ENCODE data around the gene HTR3D.

The HTR3D gene, protein sequence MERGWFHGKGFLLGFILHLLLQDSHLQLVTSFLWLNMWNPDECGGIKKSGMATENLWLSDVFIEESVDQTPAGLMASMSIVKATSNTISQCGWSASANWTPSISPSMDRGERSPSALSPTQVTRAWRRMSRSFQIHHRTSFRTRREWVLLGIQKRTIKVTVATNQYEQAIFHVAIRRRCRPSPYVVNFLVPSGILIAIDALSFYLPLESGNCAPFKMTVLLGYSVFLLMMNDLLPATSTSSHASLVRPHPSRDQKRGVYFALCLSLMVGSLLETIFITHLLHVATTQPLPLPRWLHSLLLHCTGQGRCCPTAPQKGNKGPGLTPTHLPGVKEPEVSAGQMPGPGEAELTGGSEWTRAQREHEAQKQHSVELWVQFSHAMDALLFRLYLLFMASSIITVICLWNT

DNA sequence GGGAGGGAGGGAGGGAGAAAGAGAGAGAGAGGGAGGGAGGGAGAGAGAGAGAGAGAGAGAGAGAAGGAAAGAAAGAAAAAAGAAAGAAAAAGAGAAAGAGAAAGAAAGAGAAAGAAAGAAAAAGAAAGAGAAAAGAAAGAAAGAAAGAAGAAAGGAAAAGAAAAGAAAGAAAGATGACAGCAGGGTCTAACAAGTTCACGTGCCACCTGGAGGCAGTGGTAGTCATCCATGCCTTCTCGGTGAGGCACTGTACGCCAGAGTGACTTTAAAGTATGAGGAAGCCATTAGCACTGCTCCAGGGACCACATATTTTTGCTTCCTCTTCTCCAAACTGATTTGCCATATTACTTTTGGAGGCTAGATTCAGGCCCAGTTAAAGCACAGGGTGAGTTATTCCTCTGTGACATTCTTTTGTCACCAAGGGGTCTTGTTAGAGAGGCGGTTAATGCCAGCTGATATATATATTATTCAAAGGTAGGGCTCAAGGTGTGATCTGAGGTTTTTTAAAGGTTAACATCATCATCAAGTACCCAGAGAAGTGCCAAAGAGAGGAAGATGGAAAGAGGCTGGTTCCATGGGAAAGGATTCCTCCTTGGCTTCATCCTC, at the start of gene HTR3D:
Gene HTR3D, plus strand, starts transcription at position 556 of the 606 bp plus-strand sequence. Its CDS starts 0 bp downstream, at position 556.
- Histone ChIP-seq H2AFZ (ENCODE audit: low read depth, low read length, severe bottlenecking) (no peak within 1 kb of the TSS), H3K79me2 (ENCODE audit: insufficient read depth, low read length) (no peaks in the 10 kb centered on the region), H3K27me3 (ENCODE audit: low read length) (no peaks in the 10 kb centered on the region), H3K9me2 (replicated peaks; ENCODE audit: insufficient read depth, low read length) (no peaks in the 10 kb centered on the region), H3K4me2 (ENCODE audit: low read depth, low read length, poor library complexity, severe bottlenecking) (no peak within 1 kb of the TSS), H3K9ac (ENCODE audit: low read length) (no peak within 1 kb of the TSS), H4K20me1 (ENCODE audit: low read depth, low read length) (no peaks in the 10 kb centered on the region), H3K36me3 (ENCODE audit: low read length) (no peaks in the 10 kb centered on the region), H3K4me3 (ENCODE audit: insufficient read depth, low read length, poor library complexity, severe bottlenecking) (no peak within 1 kb of the TSS), H3K27ac (ENCODE audit: low read depth, low read length) (no peak within 1 kb of the TSS), H3K9me3 (ENCODE audit: insufficient read depth, low read length) (no peaks in the 10 kb centered on the region), H3F3A (ENCODE audit: insufficient read depth) (no peaks in the 10 kb centered on the region)
- TF ChIP-seq EZH2phosphoT487 (conservative IDR thresholded peaks at IDR 0.05; ENCODE audit: low read length) = no peak
- TF ChIP-seq, protein P1, sequence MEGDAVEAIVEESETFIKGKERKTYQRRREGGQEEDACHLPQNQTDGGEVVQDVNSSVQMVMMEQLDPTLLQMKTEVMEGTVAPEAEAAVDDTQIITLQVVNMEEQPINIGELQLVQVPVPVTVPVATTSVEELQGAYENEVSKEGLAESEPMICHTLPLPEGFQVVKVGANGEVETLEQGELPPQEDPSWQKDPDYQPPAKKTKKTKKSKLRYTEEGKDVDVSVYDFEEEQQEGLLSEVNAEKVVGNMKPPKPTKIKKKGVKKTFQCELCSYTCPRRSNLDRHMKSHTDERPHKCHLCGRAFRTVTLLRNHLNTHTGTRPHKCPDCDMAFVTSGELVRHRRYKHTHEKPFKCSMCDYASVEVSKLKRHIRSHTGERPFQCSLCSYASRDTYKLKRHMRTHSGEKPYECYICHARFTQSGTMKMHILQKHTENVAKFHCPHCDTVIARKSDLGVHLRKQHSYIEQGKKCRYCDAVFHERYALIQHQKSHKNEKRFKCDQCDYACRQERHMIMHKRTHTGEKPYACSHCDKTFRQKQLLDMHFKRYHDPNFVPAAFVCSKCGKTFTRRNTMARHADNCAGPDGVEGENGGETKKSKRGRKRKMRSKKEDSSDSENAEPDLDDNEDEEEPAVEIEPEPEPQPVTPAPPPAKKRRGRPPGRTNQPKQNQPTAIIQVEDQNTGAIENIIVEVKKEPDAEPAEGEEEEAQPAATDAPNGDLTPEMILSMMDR (IDR thresholded peaks at IDR 0.05; ENCODE audit: insufficient read depth, low read length, poor library complexity, severe bottlenecking) = no peak

DNA sequence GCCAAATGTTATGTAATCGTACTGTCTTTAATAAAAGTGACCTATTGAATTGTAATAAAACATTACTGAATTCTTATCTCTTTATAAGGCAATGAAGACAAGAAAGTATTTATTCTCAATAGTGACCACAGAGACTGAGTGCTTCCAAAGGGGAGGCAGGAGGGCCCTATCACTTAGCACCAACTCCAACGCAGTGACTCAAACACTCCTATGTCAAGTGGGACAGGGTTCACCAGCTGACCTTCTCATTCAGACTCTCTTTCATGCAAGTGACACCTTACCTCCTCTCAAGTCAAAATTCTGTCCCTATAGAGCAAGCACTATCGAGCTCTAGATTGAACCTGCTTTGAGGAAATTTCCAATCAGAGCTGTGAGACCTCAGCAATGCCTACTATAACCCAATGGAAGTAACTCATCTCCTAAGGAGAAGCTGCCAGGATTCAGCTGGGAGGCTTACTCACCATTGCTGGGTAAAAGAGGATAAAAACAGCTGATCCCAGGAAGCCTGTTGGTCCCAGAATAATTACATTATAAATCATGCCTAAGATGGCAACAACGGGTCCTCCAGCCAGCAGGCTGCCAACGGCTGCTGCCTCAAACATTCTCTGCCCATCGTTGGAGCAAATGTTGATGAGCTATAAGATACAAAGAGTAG, 49.4 kb upstream of the HTR3D start:
- H3K27me3 ChIP-seq (ENCODE audit: low read length) = no peaks in the 10 kb centered on the region
- no peaks in the 10 kb centered on the region for H3F3A ChIP-seq (ENCODE audit: insufficient read depth)
- H3K4me2 ChIP-seq (ENCODE audit: low read depth, low read length, poor library complexity, severe bottlenecking) = no peak overlapping the region
- no peaks in the 10 kb centered on the region for H3K79me2 ChIP-seq (ENCODE audit: insufficient read depth, low read length)
- no peak overlapping the region for H3K27ac ChIP-seq (ENCODE audit: low read depth, low read length)
- no peak overlapping the region for H2AFZ ChIP-seq (ENCODE audit: low read depth, low read length, severe bottlenecking)
- TF ChIP-seq, protein P1 (IDR thresholded peaks at IDR 0.05; ENCODE audit: insufficient read depth, low read length, poor library complexity, severe bottlenecking) = no peak
- TF ChIP-seq EZH2phosphoT487 (conservative IDR thresholded peaks at IDR 0.05; ENCODE audit: low read length) = no peak
- no peak overlapping the region for H3K4me3 ChIP-seq (ENCODE audit: insufficient read depth, low read length, poor library complexity, severe bottlenecking)
- H3K36me3 ChIP-seq (ENCODE audit: low read length) = no peaks in the 10 kb centered on the region
- H3K9me2 ChIP-seq (replicated peaks; ENCODE audit: insufficient read depth, low read length) = no peaks in the 10 kb centered on the region
- H3K9ac ChIP-seq (ENCODE audit: low read length) = no peak overlapping the region
- no peaks in the 10 kb centered on the region for H4K20me1 ChIP-seq (ENCODE audit: low read depth, low read length)
- H3K9me3 ChIP-seq (ENCODE audit: insufficient read depth, low read length) = no peaks in the 10 kb centered on the region

DNA sequence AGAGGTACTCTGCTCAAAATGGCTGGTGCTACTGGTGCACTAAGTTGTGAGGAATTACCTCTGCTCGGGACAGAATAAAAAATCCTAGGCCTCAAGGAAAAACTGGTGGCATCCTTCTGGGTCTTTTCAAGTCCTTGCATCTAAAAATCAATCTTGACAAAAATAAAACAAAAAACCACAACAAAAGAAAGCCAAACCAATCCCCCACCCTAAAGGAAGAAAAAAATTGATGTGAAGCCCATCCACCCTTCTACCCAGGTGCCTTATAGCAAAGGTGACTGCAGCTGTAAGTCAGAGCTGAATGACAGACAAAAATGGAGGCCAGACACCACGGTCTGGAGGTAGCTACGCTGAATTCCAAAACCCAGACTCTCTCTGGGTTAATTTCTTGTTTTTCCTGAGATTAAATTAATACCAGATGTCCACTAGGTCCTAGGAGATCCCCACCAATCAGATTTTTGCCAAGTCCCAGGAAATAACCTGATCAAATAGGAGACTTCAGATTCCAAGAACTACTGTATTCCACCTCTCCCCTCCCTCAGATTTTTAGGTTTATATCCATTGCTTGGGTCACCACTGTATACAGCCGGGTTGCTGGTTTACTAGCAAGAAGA, 47.3 kb upstream of the HTR3D start:
- TF ChIP-seq EZH2phosphoT487 (conservative IDR thresholded peaks at IDR 0.05; ENCODE audit: low read length) = no peak
- TF ChIP-seq, protein P1 (IDR thresholded peaks at IDR 0.05; ENCODE audit: insufficient read depth, low read length, poor library complexity, severe bottlenecking) = no peak
- no peaks in the 10 kb centered on the region for H3K9me2 ChIP-seq (replicated peaks; ENCODE audit: insufficient read depth, low read length)
- H4K20me1 ChIP-seq (ENCODE audit: low read depth, low read length) = no peaks in the 10 kb centered on the region
- no peaks in the 10 kb centered on the region for H3K36me3 ChIP-seq (ENCODE audit: low read length)
- H3K27me3 ChIP-seq (ENCODE audit: low read length) = no peaks in the 10 kb centered on the region
- H3K4me2 ChIP-seq (ENCODE audit: low read depth, low read length, poor library complexity, severe bottlenecking) = no peak overlapping the region
- no peak overlapping the region for H3K4me3 ChIP-seq (ENCODE audit: insufficient read depth, low read length, poor library complexity, severe bottlenecking)
- H2AFZ ChIP-seq (ENCODE audit: low read depth, low read length, severe bottlenecking) = no peak overlapping the region
- no peaks in the 10 kb centered on the region for H3F3A ChIP-seq (ENCODE audit: insufficient read depth)
- no peak overlapping the region for H3K27ac ChIP-seq (ENCODE audit: low read depth, low read length)
- H3K9ac ChIP-seq (ENCODE audit: low read length) = no peak overlapping the region
- H3K79me2 ChIP-seq (ENCODE audit: insufficient read depth, low read length) = no peaks in the 10 kb centered on the region
- no peaks in the 10 kb centered on the region for H3K9me3 ChIP-seq (ENCODE audit: insufficient read depth, low read length)

Measured in SU-DHL-6 (cell line).